H9 (cell line): ENCODE measurements around the gene SNX7. TPM values are rescaled to one million over a fixed set of nuclear protein-coding genes. Genes with fewer than 3 reads are reported as not detected.

Experiments used
- DNase-seq: peaks from one replicate; pipeline ENCODE4 v3.0.0-alpha.2; 2017
- H2AFZ ChIP-seq: one replicate; pipeline ENCODE4 v1.6.1; 2013; ENCODE audit warnings: mild to moderate bottlenecking, low read length, control low read depth, moderate library complexity
- H2AK5ac ChIP-seq: 2 replicates; pipeline ENCODE4 v1.6.1; 2013; ENCODE audit warnings: low read length, control low read depth, mixed read lengths; ENCODE audit not compliant: insufficient read length
- H2BK120ac ChIP-seq: one replicate; pipeline ENCODE4 v1.6.1; 2013; ENCODE audit warnings: low read depth, mild to moderate bottlenecking, low read length, control low read depth, inconsistent platforms; ENCODE audit not compliant: poor library complexity, severe bottlenecking
- H2BK12ac ChIP-seq: 2 replicates; pipeline ENCODE4 v1.6.1; 2013; ENCODE audit warnings: low read length, control low read depth, mixed read lengths, low read depth; ENCODE audit not compliant: insufficient read length
- H2BK15ac ChIP-seq: 2 replicates; pipeline ENCODE4 v1.6.1; 2013; ENCODE audit warnings: low read depth, low read length, control low read depth
- H2BK20ac ChIP-seq: one replicate; pipeline ENCODE4 v1.6.1; 2013; ENCODE audit warnings: low read depth, mild to moderate bottlenecking, low read length, control low read depth, inconsistent platforms; ENCODE audit not compliant: poor library complexity, severe bottlenecking
- H2BK5ac ChIP-seq: 2 replicates; pipeline ENCODE4 v1.6.1; 2013; ENCODE audit warnings: low read length, control low read depth, mixed read lengths; ENCODE audit not compliant: insufficient read length
- H3K14ac ChIP-seq: 2 replicates; pipeline ENCODE4 v1.6.1; 2013; ENCODE audit warnings: low read length, control low read depth; ENCODE audit not compliant: insufficient read depth
- H3K18ac ChIP-seq: 2 replicates; pipeline ENCODE4 v1.6.1; 2013; ENCODE audit warnings: low read depth, mild to moderate bottlenecking, mixed read lengths, low read length, control low read depth; ENCODE audit not compliant: insufficient read length
- H3K23ac ChIP-seq: 2 replicates; pipeline ENCODE4 v1.6.1; 2013; ENCODE audit warnings: low read length, control low read depth, mixed read lengths, low read depth; ENCODE audit not compliant: insufficient read length
- H3K23me2 ChIP-seq: 2 replicates; pipeline ENCODE4 v1.6.1; 2013; ENCODE audit warnings: low read depth, mild to moderate bottlenecking, mixed read lengths, low read length, control low read depth; ENCODE audit not compliant: insufficient read length, poor library complexity, severe bottlenecking
- H3K27ac ChIP-seq: 2 replicates; pipeline ENCODE4 v1.5.1; 2013; ENCODE audit warnings: low read length, control low read depth, mixed read lengths, low read depth; ENCODE audit not compliant: insufficient read length
- H3K27me3 ChIP-seq: 2 replicates; pipeline ENCODE4 v1.6.1; 2013; ENCODE audit warnings: low read length, control low read depth, inconsistent platforms; ENCODE audit not compliant: insufficient read depth
- H3K4ac ChIP-seq: 2 replicates; pipeline ENCODE4 v1.6.1; 2013; ENCODE audit warnings: low read depth, mild to moderate bottlenecking, control low read depth, inconsistent platforms, low read length, moderate library complexity
- H3K4me1 ChIP-seq: 2 replicates; pipeline ENCODE4 v1.6.1; 2013; ENCODE audit warnings: low read length, control low read depth, inconsistent platforms; ENCODE audit not compliant: insufficient read depth
- H3K4me2 ChIP-seq: 2 replicates; pipeline ENCODE4 v1.6.1; 2013; ENCODE audit warnings: low read length, control low read depth, mixed read lengths; ENCODE audit not compliant: insufficient read length, insufficient read depth
- H3K56ac ChIP-seq: 2 replicates; pipeline ENCODE4 v1.6.1; 2013; ENCODE audit warnings: low read depth, mild to moderate bottlenecking, mixed read lengths, low read length, control low read depth; ENCODE audit not compliant: insufficient read length
- H3K79me1 ChIP-seq: 2 replicates; pipeline ENCODE4 v1.6.1; 2013; ENCODE audit warnings: low read depth, mild to moderate bottlenecking, moderate library complexity, low read length, control low read depth, inconsistent platforms; ENCODE audit not compliant: insufficient read depth, poor library complexity, severe bottlenecking
- H3K79me2 ChIP-seq: 2 replicates; pipeline ENCODE4 v1.6.1; 2013; ENCODE audit warnings: low read length, control low read depth, inconsistent platforms; ENCODE audit not compliant: insufficient read depth
- H3K9ac ChIP-seq: 2 replicates; pipeline ENCODE4 v1.6.1; 2013; ENCODE audit warnings: low read length, control low read depth, mixed read lengths; ENCODE audit not compliant: insufficient read length; ENCODE audit errors: extremely low read depth
- H3K9me3 ChIP-seq: one replicate; pipeline ENCODE4 v1.6.1; 2013; ENCODE audit warnings: low read depth, low read length, inconsistent platforms; ENCODE audit not compliant: control insufficient read depth
- H3T11ph ChIP-seq: one replicate; pipeline ENCODE4 v1.6.1; 2013; ENCODE audit warnings: mild to moderate bottlenecking, low read length, control low read depth, inconsistent platforms
- H4K20me1 ChIP-seq: one replicate; pipeline ENCODE4 v1.6.1; 2013; ENCODE audit not compliant: control insufficient read depth, insufficient read length, insufficient read depth
- H4K5ac ChIP-seq: 2 replicates; pipeline ENCODE4 v1.6.1; 2013; ENCODE audit warnings: low read depth, mild to moderate bottlenecking, mixed read lengths, low read length, control low read depth; ENCODE audit not compliant: insufficient read length
- H4K8ac ChIP-seq: replicated peaks from 2 replicates; pipeline ENCODE4 v1.6.1; 2013; ENCODE audit warnings: low read length, control low read depth, mixed read lengths, low read depth; ENCODE audit not compliant: insufficient read length
- H4K91ac ChIP-seq: 2 replicates; pipeline ENCODE4 v1.6.1; 2013; ENCODE audit warnings: low read depth, mild to moderate bottlenecking, moderate library complexity, mixed read lengths, low read length, control low read depth; ENCODE audit not compliant: insufficient read length
- H3K27ac Mint-ChIP-seq, 3 experiments: 2 replicates in 2 of 3; 3 replicates in 1 of 3; pipeline ENCODE4 v1.8.0; 2020 to 2021; ENCODE audit warnings: mixed read lengths in 3 of 3, mild to moderate bottlenecking in 1 of 3, moderate library complexity in 1 of 3
- H3K27me3 Mint-ChIP-seq: 2 replicates; pipeline ENCODE4 v1.8.0; 2021; ENCODE audit warnings: low read depth, mild to moderate bottlenecking, moderate library complexity, mixed read lengths
- H3K36me3 Mint-ChIP-seq, 3 experiments: 2 replicates in 2 of 3; 3 replicates in 1 of 3; pipeline ENCODE4 v1.8.0; 2020 to 2021; ENCODE audit warnings: low read depth in 3 of 3, mixed read lengths in 3 of 3; ENCODE audit not compliant: insufficient read depth in 1 of 3
- H3K4me1 Mint-ChIP-seq, 2 experiments: 2 replicates each; pipeline ENCODE4 v1.8.0; 2020; ENCODE audit warnings: mixed read lengths in 2 of 2
- H3K4me3 Mint-ChIP-seq, 2 experiments: 2 replicates in 1 of 2; 3 replicates in 1 of 2; pipeline ENCODE4 v1.8.0; 2020 to 2021; ENCODE audit warnings: mild to moderate bottlenecking in 2 of 2, mixed read lengths in 2 of 2, moderate library complexity in 1 of 2
- H3K9me3 Mint-ChIP-seq, 2 experiments: 2 replicates in 1 of 2; 3 replicates in 1 of 2; pipeline ENCODE4 v1.8.0; 2020; ENCODE audit warnings: mild to moderate bottlenecking in 2 of 2, mixed read lengths in 2 of 2, moderate library complexity in 1 of 2
- CTCF ChIP-seq: fragments of 200-600 bp; sonication (generic); conservative IDR thresholded peaks from 3 replicates; pipeline ENCODE4 v1.8.0; 2021; ENCODE audit warnings: antibody characterized with exemption, mild to moderate bottlenecking
- WGBS: extraction: QIAGEN DNeasy Blood & Tissue Kit; methylation state at CpG from one replicate; pipeline ENCODE4 v1.1.7; 2013; ENCODE audit warnings: missing lambda C conversion rate, low lambda C conversion rate, mixed read lengths; ENCODE audit not compliant: insufficient read length; ENCODE audit errors: extremely low coverage; 5-methylcytosine and 5-hydroxymethylcytosine counted together
- total RNA-seq: library from RNA; stranded (reverse); gene quantifications from 2 replicates; pipeline ENCODE4 v1.2.1, GENCODE V29; 2021

The SNX7 gene
- total RNA-seq, 1 experiment from 2014 or later: 24.7 TPM

- Histone ChIP-seq H4K5ac (no peak overlapping the region), H3K79me2 (no peaks in the 10 kb centered on the region), H2BK15ac (no peak overlapping the region), H2BK120ac (no peak overlapping the region), H4K91ac (no peak overlapping the region), H3K27me3 (no peaks in the 10 kb centered on the region), H3T11ph (no peak overlapping the region), H2BK5ac (no peak overlapping the region), H3K79me1 (no peaks in the 10 kb centered on the region), H2AFZ (no peak overlapping the region), H3K9ac (no peak overlapping the region), H4K20me1 (no peaks in the 10 kb centered on the region), H3K4ac (no peak overlapping the region), H3K14ac (no peak overlapping the region), H3K27ac (no peak overlapping the region), H3K56ac (no peak overlapping the region), H3K18ac (no peak overlapping the region), H3K9me3 (no peaks in the 10 kb centered on the region), H3K4me1 (no peaks in the 10 kb centered on the region), H2BK20ac (no peak overlapping the region), H2BK12ac (no peak overlapping the region), H3K4me2 (no peak overlapping the region), H4K8ac (no peak overlapping the region), H3K23me2 (no peaks in the 10 kb centered on the region), H3K23ac (no peak overlapping the region), H2AK5ac (no peak overlapping the region)
- Mint-ChIP-seq H3K27ac (no peak overlapping the region), H3K4me1 (peaks cover 2 to 3% of the 10 kb centered on the region in 2 experiments; a peak in 1 of 4 replicates), H3K9me3 (peaks cover 2 to 3% of the 10 kb centered on the region in 2 experiments; a peak in 4 of 5 replicates), H3K27me3 (no peaks in the 10 kb centered on the region; the same call in 1 of the 2 replicates), H3K36me3 (peaks cover 0 to 4% (median 0%) of the 10 kb centered on the region in 3 experiments; a peak in 2 of 7 replicates), H3K4me3 (no peak overlapping the region)
- DNase-seq: no peak
- TF ChIP-seq CTCF: no peak
- WGBS: no CpG with 5 or more reads among the region's 1 CpG
These were observed 130.6 kb downstream of the SNX7 start for GRCh38 chr1:98792123-98792522.
